ENCODE data around the gene RUNX3. TPM values are rescaled to one million over a fixed set of nuclear protein-coding genes. Genes with fewer than 3 reads are reported as not detected.

RUNX3 gene
- total and polyA plus RNA-seq, 9 donors, result 0.23 to 1.9 (median 0.83) TPM

DNA sequence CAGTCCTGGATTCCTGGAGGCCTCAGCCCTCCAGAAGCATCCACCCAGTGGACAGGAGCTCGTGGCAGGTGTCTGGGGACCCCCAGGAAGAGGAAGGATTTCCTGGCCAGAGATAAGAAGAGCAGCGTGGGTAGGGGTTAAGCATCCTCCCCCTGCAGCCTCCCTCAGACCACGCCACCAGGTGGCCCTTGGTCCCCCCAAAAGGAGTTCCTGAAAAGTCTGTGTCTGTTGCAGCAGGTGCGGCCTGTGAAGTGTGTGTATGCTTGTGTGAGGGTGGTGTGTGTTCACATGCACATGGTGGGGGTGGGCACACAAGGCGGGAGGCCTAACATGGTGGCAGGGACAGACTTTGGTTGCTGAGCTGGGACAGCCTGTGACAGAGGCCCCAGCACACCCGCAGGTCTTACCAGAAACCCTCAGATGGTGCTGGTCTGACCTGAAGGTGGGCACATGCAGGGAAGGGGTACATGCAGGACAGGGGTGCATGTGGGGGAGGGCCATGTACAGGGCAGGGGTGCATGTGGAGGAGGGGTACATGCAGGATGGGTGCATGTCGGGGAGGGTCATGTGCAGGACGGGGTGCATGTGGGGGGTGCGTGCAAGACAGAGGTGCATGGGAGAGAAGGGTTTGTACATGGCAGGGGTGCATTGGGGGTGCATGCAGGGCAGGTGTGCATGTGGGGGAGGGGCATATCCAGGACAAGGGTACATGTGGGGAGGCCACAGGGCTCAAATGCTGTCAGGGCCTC is 18.2 kb upstream of the RUNX3 start:
- H3K27me3 ChIP-seq, result no peaks in the 10 kb centered on the region
- intact Hi-C loops (cut with DNase I), result no loop called here
- TF ChIP-seq POLR2A (IDR thresholded peaks at IDR 0.05) (no peak), EP300 (IDR thresholded peaks at IDR 0.05) (no peak)
- TF ChIP-seq, protein P1, sequence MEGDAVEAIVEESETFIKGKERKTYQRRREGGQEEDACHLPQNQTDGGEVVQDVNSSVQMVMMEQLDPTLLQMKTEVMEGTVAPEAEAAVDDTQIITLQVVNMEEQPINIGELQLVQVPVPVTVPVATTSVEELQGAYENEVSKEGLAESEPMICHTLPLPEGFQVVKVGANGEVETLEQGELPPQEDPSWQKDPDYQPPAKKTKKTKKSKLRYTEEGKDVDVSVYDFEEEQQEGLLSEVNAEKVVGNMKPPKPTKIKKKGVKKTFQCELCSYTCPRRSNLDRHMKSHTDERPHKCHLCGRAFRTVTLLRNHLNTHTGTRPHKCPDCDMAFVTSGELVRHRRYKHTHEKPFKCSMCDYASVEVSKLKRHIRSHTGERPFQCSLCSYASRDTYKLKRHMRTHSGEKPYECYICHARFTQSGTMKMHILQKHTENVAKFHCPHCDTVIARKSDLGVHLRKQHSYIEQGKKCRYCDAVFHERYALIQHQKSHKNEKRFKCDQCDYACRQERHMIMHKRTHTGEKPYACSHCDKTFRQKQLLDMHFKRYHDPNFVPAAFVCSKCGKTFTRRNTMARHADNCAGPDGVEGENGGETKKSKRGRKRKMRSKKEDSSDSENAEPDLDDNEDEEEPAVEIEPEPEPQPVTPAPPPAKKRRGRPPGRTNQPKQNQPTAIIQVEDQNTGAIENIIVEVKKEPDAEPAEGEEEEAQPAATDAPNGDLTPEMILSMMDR (IDR thresholded peaks at IDR 0.05), result no peak
- 85 to 86% (median 85%) methylated on average over 9 of the region's 9 CpGs for WGBS, 3 donors
- no peaks in the 10 kb centered on the region for H3K36me3 ChIP-seq
- H3K9me3 ChIP-seq, result no peaks in the 10 kb centered on the region
- no peak overlapping the region for H3K27ac ChIP-seq
- DNase-seq, result no peak
- no peak overlapping the region for H3K4me3 ChIP-seq
- no peaks in the 10 kb centered on the region for H3K4me1 ChIP-seq (ENCODE audit: insufficient read depth)

DNA sequence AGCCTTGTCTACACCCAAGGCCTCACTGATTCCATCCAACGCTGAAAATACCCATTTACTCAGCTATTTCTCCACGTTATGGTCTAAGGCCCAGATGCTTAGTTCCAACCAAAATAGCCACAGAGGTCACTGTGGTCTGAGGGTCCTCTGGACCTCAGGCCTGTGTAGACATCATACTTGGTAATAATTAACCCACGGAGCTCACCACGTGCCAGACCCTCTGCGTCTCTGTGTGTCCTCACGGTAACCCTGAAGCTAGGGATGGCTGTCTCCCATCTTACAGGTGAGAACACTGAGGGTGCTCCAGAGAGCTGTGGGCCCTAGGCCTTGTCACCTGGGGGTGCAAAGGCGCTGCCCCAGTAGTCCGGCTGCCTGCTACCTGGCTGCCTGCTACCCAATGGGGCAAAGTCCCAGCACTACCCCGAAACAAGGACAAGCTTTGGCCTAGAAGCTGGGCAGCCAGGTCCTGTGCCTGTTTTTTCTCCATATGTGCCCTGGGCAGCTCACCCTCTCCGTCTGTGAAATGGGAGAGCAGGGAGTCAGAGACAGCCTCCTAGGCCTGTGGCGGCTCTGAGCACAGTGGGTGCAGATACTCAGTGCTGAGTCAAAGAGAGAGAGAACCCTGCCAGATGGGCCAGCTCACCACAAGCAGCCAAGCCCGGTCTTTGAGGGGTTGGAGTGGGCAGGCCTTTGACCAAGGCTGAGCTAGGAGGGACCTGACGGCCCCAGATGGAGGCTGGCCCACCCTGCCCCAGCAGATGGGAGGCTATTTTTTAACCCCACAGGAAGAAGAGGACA is 17.0 kb upstream of the RUNX3 start:
- H3K4me1 ChIP-seq (ENCODE audit: insufficient read depth), result no peaks in the 10 kb centered on the region
- no peak overlapping the region for H3K4me3 ChIP-seq
- no peaks in the 10 kb centered on the region for H3K9me3 ChIP-seq
- DNase-seq, result no peak
- H3K36me3 ChIP-seq, result no peaks in the 10 kb centered on the region
- WGBS, 3 donors, result 76 to 82% (median 76%) methylated on average over 13 of the region's 13 CpGs
- H3K27me3 ChIP-seq, result no peaks in the 10 kb centered on the region
- intact Hi-C loops (cut with DNase I), result no loop called here
- no peak for TF ChIP-seq POLR2A (IDR thresholded peaks at IDR 0.05)
- no peak overlapping the region for H3K27ac ChIP-seq

GRCh38 chr1:24945354-24946326 is 15.6 kb upstream of the RUNX3 start:
- Histone ChIP-seq H3K27me3 (no peaks in the 10 kb centered on the region), H3K9me3 (no peaks in the 10 kb centered on the region), H3K4me1 (ENCODE audit: insufficient read depth) (no peaks in the 10 kb centered on the region), H3K36me3 (no peaks in the 10 kb centered on the region), H3K4me3 (no peak overlapping the region), H3K27ac (no peak overlapping the region)
- no peak for DNase-seq
- WGBS, 3 donors, result 52 to 65% (median 63%) methylated on average over 10 of the region's 10 CpGs
- intact Hi-C loops (cut with DNase I), result no loop called here
- TF ChIP-seq, protein P1 (IDR thresholded peaks at IDR 0.05), result no peak
- no peak for TF ChIP-seq EP300 (IDR thresholded peaks at IDR 0.05)
- no peak for TF ChIP-seq POLR2A (IDR thresholded peaks at IDR 0.05)

GRCh38 chr1:24944318-24944717 is 14.2 kb upstream of the RUNX3 start:
- Histone ChIP-seq H3K27ac (no peak overlapping the region), H3K4me3 (no peak overlapping the region), H3K27me3 (no peaks in the 10 kb centered on the region), H3K4me1 (ENCODE audit: insufficient read depth) (no peaks in the 10 kb centered on the region), H3K36me3 (no peaks in the 10 kb centered on the region), H3K9me3 (no peaks in the 10 kb centered on the region)
- 92 to 97% (median 94%) methylated on average over 3 of the region's 3 CpGs for WGBS, 3 donors
- TF ChIP-seq POLR2A (IDR thresholded peaks at IDR 0.05) (no peak), EP300 (IDR thresholded peaks at IDR 0.05) (no peak)
- TF ChIP-seq, protein P1 (IDR thresholded peaks at IDR 0.05), result no peak
- DNase-seq, result no peak
- intact Hi-C loops (cut with DNase I), result no loop called here
